Sigmoid colon (tissue), 7 donors: ENCODE data around the gene ADCK2. TPM values are rescaled to one million over a fixed set of nuclear protein-coding genes. Genes with fewer than 3 reads are reported as not detected.

Experiments used
- DNase-seq: peaks from one replicate; pipeline ENCODE4 v3.0.0-alpha.2; 2019
- H3K27ac ChIP-seq, 4 donors: fragments of 200-600 bp; sonication (generic); one replicate each; pipeline ENCODE4 v1.5.1; 2016 to 2019; ENCODE audit warnings: mild to moderate bottlenecking in 1 of 4
- H3K27me3 ChIP-seq, 3 donors: fragments of 200-600 bp; sonication (generic); one replicate each; pipeline ENCODE4 v1.5.1; 2019; ENCODE audit warnings: mild to moderate bottlenecking in 1 of 3
- H3K36me3 ChIP-seq, 4 donors: fragments of 200-600 bp; sonication (generic); one replicate each; pipeline ENCODE4 v1.5.1; 2016 to 2019
- H3K4me1 ChIP-seq, 4 donors: fragments of 200-600 bp; sonication (generic); one replicate each; pipeline ENCODE4 v1.5.1; 2017 to 2019
- H3K4me3 ChIP-seq, 4 donors: fragments of 200-600 bp; sonication (generic); one replicate each; pipeline ENCODE4 v1.5.1; 2017 to 2019; ENCODE audit warnings: mild to moderate bottlenecking in 2 of 4, moderate library complexity in 1 of 4
- H3K9me3 ChIP-seq, 4 donors: fragments of 200-600 bp in 3 of 4; sonication (generic) in 3 of 4; one replicate each; pipeline versions ENCODE4 v1.5.1 to v1.6.1; 2013 to 2019
- EP300 ChIP-seq, 4 donors: sonication (generic); formaldehyde crosslinking; IDR thresholded peaks; one replicate each; pipeline ENCODE4 v1.6.1; 2017; ENCODE audit warnings: antibody characterized with exemption in 4 of 4
- POLR2A ChIP-seq, 2 donors: fragments of 450-650 bp; IDR thresholded peaks; one replicate each; pipeline ENCODE4 v1.6.1; 2016; ENCODE audit warnings: antibody characterized with exemption in 2 of 2, mild to moderate bottlenecking in 2 of 2, moderate library complexity in 2 of 2
- POLR2AphosphoS5 ChIP-seq, 4 donors: sonication (generic); formaldehyde crosslinking; IDR thresholded peaks; one replicate each; pipeline ENCODE4 v1.6.1; 2017; ENCODE audit warnings: antibody characterized with exemption in 4 of 4
- WGBS, 2 donors: extraction: QIAGEN DNeasy Blood & Tissue Kit; methylation state at CpG; one replicate each; pipeline ENCODE4 v1.1.7; 2013; 5-methylcytosine and 5-hydroxymethylcytosine counted together
- intact Hi-C: fragments of 100-400 bp; cut with DNase I; formaldehyde crosslinking; loops from one replicate; pipeline ENCODE4 v1.15.1; 2023
- polyA plus RNA-seq, 3 donors: library from polyadenylated mRNA; stranded (reverse); fragments of 200-250 nt; gene quantifications; one replicate each; pipeline ENCODE4 v1.2.3, GENCODE V29; 2013
- small RNA-seq, 3 donors: library from RNA; depleted of rRNA; stranded (forward); fragments of <200 nt; gene quantifications; one replicate each; pipeline ENCODE3, GENCODE V24; 2016
- total RNA-seq, 4 donors: library from RNA; depleted of rRNA; stranded (reverse); fragments of >200 nt; gene quantifications; one replicate each; pipeline ENCODE4 v1.1.0, GENCODE V29; 2016
- TF ChIP-seq, protein P1 (sequence below), 4 experiments: fragments of 450-650 bp in 3 of 4; fragments of 200-600 bp in 1 of 4; IDR thresholded peaks; one replicate each; pipeline ENCODE4 v1.5.1; 2016 to 2019; ENCODE audit warnings: antibody characterized with exemption in 4 of 4, mild to moderate bottlenecking in 3 of 4, moderate library complexity in 2 of 4
- donor health status: healthy with polysubstance abuse.
- donor health status: Bipolar disorder and iron deficiency.
- donor health status: healthy.

Gene ADCK2
- total and polyA plus RNA-seq, 7 donors, result 14.8 to 24.0 (median 20.5) TPM

DNA sequence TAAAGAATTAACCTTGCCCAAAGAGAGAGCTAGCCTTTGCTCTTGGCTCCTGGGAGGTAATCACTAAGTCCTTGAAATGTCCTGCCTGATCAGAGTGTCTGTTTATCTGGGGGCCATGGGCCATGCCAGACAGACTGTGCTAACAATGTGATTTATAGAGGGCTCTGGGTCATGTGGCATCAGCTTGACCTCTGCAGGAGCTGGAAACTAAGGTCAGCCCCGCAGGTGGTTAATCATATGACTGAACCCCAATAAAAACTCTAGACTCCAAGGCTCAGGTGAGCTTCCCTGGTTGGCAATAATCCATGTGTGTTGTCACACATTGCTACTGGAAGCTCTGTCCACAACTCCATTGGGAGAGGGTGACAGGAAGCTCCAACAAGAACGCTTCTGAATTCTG, 71.3 kb downstream of the ADCK2 start:
- Histone ChIP-seq H3K27me3 (no peaks in the 10 kb centered on the region), H3K9me3 (no peaks in the 10 kb centered on the region), H3K27ac (no peak overlapping the region), H3K4me1 (no peaks in the 10 kb centered on the region), H3K36me3 (peaks cover 3 to 33% (median 8%) of the 10 kb centered on the region in 4 donors), H3K4me3 (no peak overlapping the region)
- TF ChIP-seq, protein P1, sequence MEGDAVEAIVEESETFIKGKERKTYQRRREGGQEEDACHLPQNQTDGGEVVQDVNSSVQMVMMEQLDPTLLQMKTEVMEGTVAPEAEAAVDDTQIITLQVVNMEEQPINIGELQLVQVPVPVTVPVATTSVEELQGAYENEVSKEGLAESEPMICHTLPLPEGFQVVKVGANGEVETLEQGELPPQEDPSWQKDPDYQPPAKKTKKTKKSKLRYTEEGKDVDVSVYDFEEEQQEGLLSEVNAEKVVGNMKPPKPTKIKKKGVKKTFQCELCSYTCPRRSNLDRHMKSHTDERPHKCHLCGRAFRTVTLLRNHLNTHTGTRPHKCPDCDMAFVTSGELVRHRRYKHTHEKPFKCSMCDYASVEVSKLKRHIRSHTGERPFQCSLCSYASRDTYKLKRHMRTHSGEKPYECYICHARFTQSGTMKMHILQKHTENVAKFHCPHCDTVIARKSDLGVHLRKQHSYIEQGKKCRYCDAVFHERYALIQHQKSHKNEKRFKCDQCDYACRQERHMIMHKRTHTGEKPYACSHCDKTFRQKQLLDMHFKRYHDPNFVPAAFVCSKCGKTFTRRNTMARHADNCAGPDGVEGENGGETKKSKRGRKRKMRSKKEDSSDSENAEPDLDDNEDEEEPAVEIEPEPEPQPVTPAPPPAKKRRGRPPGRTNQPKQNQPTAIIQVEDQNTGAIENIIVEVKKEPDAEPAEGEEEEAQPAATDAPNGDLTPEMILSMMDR (IDR thresholded peaks at IDR 0.05), result no peak
- TF ChIP-seq POLR2AphosphoS5 (IDR thresholded peaks at IDR 0.05), result no peak
- TF ChIP-seq POLR2A (IDR thresholded peaks at IDR 0.05), result no peak
- TF ChIP-seq EP300 (IDR thresholded peaks at IDR 0.05), result no peak
- intact Hi-C loops, result no loop called here
- DNase-seq, result no peak
- 82 to 89% methylated on average over 2 of the region's 2 CpGs for WGBS, 2 donors

Small RNAs within 50 kb of the gene (small RNA-seq; reads per million reads assigned to genes)
- gene RN7SL771P, result 0 reads per million in 3 donors

Other genes starting within 250 kb of the ADCK2 start
- gene MKRN1, start 193.4 kb upstream of the ADCK2 start, total RNA-seq, result 10 to 100 TPM; 63.5 to 73.7 (median 69.4) TPM
- gene MKRN1, start 193.4 kb upstream of the ADCK2 start, polyA plus RNA-seq, result 100 to 1,000 TPM in 2 of 3 donors, 10 to 100 TPM in 1; 83.8 to 118 (median 103) TPM
- 10 to 100 TPM in 3 of 4 donors, 1 to 10 TPM in 1; 7.6 to 38.8 (median 13.6) TPM for gene DENND2A, start 32.1 kb upstream of the ADCK2 start, total RNA-seq
- 10 to 100 TPM in 1 of 3 donors, 1 to 10 TPM in 2; 6.2 to 22.2 (median 7.2) TPM for gene DENND2A, start 32.1 kb upstream of the ADCK2 start, polyA plus RNA-seq
- 100 to 1,000 TPM; 170 to 377 (median 267) TPM for gene NDUFB2, start 23.8 kb downstream of the ADCK2 start, total RNA-seq
- gene NDUFB2, start 23.8 kb downstream of the ADCK2 start, polyA plus RNA-seq, result 100 to 1,000 TPM; 397 to 979 (median 712) TPM